Inflammatory macrophage treated with lipopolysaccharide for 4 hours (primary cell): ENCODE measurements around the gene USP47.

Experiments used
- DNase-seq: peaks from one replicate; pipeline ENCODE4 v3.0.0-alpha.2; 2020

USP47 gene

DNA sequence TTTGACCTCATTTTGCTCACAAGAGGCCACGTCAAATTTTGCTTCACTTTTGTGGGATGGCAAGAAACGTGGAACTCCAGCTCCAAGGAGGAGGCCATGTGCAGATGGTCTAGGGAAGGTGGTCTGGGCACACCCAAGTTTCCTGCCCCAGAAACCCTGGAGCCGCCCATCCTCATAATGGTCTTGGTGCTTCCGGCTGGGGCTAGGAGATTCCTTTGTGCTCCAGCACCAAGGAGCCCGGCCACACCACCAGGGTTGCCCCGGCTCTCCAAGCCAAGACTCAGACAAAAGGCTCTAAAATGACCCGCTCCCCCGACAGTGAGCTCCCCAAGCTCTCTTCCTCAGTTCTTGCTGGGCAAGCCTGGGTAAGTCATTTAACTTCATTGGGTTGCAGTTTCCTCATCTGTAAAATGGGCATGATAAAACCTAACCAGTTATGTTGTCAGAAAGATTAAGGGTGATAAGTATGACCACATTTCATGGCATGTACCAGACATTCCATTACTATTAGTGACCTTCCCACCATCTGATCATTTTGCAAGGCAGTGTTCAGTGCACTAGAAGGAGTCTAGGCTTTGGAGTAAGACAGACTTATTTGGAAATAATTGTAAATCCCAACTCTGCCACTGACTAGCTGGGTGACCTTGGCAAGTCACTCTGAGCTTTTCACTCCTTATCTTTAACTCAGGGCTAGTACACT lies 143.4 kb downstream of the USP47 start:
- no peak for DNase-seq

DNA sequence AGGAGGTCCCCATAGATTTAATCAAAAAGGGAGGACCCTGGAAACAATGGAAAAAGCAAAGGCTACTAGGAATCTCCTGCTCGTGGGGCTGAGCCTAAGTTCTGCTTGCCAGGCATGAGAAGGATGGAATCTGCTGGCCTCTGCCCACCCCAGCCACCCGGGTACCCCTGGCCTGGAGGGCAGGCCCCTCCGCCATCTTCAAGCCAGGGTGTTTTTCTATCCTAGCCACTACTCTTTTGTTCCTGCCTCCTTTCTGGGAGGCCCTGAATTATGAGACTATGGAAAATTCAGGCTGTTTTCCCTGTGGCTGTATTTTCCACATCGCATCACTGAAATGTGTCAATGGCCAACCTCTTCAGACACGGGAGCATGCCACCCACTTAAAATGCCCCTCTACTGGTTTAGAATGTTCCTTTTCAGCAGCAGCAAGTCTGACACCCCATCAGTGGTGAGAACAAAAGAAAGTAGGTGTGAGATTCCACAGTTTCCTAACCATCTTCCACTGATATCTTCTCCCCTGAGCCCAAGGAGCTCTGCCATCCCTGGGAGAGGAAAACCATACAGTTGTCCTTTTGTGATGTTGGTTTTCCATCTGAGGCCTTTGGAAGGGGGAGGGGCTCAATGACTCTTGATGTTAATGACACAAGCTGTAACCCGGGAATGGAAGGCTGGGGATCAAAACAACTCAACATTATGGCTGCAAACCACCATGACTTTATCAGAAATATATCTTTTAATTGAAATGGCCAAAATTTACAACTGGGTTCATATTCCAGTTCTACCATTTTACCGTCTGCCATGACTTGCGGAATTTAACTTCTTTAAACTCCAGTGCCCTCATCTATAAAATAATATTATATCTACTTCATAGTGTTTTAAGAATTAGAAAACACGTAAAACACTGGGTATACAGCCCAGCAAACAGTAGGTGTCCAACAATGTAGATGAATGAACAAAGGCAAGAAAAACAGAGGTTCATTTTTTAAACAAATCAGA lies 144.5 kb downstream of the USP47 start:
- no peak for DNase-seq

DNA sequence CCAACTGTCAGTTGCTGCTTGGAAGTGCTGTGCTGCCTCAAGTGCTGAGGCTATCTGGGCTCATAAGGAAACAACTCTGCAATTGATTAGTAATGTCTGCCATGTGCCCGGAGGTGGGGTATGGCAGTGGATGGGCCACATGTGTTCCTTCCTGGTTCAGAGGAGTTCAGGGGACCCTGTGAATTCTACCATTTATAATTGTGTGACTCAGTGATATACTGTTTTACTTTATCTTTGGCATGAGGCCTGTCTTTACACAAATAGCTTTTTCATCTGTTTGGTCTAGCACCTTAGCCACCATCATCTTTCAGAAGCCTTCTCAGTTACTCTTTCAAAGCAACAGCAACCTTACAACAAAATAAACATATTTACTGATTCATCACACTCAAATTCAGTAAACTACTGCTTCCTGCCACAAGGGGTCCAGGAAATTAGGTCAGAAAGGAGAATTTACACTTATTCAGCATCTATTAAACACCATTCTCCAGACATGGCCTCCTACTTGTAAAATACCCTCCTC lies 145.8 kb downstream of the USP47 start:
- DNase-seq, result no peak

DNA sequence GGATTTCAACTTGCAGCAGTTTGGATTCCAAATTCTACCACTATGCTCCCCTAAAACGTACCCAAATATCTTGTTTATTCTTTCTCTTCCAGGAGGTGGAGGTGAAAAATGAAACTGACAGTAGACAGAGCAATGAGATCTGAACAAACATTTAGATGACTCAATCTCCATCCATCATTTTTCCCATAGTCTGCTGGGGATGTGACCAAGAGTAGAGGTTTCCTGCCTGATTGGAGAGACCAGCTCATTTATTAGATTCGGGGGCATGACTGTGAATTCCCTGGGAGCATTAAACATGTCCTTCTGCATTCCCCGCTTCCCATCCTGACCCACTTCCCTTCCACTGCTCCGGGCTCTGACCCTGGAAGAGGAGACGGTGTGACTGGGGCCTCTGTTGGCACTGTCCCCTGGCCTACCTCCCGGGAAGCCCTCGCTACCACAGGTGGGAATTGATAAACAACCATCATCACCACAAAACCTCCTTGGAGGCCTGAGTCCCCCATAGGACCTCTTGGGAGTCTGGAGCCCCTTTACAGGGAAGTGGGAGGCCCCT lies 146.4 kb downstream of the USP47 start:
- DNase-seq, result no peak

DNA sequence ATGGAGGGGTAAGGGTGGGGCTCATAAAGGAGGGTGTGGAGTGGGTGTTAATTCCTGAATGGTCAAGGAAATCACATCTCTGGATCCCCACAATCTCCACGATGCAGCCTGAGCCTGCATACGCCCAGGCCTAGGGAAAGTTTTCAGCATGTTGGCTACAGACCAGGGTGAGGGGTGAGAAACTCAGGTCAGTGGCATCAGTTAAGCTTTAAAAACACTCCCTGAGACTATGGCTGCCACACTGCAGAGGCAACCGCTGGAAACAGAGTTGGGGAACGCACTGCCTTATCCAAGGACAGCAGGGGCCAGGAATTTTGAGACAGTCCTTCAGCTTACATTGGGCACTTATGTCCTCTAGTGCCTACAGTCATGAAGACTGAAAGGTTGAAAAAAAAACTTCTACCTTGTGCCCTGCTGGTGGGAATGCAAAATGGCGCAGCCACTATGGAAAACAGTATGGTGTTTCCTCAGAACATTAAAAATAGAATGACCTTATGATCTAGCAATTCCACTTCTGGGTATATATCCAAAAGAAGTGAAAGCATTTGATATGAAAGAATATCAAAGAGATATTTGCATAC lies 147.0 kb downstream of the USP47 start:
- no peak for DNase-seq

DNA sequence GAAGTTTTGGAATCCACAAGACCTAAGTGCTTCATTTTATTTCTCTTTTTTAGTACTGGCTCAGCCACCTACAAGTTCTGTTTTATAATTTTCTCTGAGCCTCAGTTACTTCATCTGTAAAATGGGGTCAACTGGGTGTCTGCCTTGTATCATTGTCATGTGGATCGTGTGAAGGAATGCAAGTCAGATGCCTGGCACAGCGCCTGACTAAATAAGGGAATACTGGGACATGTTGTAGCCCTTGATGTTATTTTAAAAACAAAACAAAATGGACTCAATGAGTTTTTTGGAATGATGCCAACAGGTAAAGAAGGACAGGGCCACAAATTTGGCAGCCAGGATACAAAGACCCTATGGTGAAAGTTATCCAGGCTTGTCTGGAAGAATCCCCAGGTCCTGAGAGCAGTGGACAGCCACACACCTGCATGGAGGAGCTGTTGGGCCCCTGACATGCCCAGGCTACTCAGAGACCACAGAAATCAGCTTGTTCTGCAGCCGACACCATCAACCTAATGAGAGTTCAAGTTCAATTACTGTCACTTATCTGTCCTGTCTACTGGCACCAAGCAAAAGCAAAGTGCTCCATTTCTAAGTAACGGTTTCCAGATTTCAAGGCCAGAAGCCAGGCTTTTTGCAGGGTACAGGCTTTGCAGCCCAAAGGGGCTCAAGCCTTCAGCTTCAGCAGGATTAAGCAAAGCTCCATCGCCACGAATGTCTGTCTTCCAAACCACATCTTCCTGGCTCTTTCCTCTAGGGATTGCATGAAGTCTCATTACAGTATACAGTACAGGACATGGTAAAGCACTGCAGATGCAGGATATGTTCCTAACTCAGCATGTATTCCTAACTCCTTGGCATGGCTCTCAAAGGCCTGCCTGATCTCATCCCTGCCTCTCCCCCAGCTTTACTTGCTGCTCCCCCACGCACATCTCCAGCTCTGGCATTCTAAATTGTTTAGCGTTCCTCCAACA lies 148.3 kb downstream of the USP47 start:
- DNase-seq, result no peak

DNA sequence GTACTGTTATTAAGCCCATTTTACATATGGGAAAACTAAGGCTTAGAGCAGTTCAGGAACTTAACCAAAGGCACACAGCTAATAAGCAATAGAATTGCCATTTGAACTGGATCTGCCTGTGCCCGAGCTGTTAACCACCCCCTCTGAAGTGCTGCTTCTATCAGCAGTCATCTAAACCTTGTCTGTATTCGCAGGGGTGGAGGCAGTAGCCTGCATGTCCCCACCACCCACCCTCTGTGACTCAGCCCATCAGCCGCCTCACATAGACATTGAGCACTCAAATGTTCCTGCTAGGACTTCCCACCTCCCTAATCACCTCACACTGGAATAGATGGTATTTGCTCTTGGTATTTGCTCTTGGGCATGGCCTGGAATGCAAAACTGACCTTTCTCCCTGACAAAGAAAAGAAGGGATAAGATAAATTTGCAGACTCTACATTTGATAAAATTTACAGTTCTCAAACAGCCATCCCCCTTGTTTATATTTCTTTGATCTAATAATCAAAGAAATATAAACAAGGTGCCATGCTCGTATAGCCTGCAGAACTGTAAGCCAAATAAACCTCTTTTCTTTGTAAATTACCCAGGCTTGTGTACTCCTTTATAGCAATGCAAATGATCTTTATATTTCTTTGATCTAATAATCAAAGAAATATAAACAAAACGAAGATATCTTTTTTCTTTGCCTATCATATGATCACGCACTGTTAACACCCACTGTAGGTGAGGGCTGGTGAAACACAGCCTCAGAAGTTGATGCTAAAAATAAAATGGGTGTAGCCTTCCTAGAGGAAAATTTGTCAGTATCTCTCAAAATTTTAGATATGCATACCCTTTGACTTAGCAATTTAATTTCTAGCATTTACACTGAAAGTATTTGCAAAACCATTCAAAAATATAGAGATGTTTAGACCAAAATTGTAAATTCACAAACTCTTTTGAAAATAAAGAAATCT lies 150.8 kb downstream of the USP47 start:
- no peak for DNase-seq

DNA sequence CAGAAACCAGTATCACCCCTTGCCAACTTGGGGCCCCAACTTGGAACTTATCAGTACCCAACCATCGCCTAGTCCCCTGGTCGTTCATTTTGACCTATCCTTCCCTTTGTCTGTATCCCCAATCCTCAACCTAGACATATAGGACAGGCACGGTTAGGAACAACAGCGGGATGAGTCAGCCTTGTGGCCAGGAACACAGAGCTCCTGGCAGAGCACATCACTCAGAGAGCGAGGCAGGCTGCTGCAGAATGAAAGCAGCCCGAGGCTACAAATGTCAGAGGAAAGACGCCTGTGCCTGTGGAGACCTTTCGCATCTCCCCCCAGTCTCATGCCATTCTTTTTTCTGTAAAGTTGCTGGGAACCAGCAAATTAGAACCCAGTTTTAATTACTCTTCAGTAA lies 152.1 kb downstream of the USP47 start:
- DNase-seq, result no peak

DNA sequence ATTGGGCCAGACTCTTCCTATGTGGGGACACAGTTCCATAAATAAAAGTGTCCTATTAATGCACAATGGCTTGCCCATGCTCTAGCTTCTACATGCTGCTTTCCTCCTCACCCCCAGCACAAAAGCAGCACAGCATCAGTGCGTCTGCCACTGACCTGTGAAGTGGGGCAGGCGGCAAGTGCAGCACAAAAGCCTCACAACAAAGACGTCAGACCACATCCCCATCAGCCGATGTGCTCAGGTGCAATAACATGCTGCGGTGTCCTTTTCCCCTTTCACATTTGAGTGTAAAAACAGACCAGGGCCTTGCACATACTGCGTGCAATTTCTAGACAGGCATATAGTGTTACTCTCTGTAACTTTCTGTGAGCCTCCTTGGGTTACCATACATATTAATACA lies 153.8 kb downstream of the USP47 start:
- DNase-seq, result no peak

DNA sequence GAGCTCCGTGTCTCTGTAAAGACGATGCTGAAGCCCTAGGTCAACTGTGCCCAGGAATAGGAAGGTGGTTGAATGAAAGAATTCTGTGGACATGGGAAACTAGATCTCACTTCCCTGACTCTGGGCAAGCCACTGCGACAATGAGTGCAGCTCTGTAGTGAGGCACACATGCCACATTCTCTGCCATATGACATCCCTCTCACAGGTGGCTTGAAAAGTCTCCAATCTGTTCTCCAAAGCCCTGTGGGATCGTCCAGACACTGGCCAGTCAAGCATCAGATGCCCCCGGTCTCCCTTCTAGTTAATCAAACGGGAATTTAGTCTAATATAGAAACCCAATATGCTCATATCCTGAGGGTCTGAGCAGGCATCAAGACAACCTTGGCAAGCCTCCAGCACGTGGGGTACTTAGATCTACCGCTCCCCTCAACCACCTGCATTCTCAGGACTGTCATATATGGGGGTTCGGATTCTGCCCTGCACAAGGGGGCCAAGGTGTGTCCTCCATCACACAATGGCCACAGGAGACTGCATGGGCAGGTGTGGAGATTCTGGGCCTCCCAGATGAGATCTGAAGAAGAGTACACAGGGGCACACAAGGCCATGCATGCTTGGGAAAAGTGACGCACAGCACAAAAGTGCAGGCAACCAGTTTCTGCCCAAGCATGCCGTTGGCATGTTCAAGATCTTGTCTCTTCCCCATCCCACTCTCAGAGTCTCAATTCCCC lies 154.7 kb downstream of the USP47 start:
- DNase-seq, result no peak

DNA sequence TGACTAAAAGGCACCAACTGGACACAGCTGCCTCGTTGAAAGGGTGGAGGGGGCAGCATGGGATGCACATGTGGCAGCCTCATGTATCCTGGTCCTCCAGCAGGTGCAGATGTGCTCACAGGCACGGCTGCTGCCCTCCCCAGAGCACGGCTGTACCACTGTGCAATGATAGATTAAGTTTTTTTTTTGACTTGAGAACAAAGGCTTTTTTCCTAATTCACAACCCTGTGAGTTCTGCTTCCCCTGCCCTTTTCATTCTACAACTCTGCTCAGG lies 155.2 kb downstream of the USP47 start:
- DNase-seq, result no peak

DNA sequence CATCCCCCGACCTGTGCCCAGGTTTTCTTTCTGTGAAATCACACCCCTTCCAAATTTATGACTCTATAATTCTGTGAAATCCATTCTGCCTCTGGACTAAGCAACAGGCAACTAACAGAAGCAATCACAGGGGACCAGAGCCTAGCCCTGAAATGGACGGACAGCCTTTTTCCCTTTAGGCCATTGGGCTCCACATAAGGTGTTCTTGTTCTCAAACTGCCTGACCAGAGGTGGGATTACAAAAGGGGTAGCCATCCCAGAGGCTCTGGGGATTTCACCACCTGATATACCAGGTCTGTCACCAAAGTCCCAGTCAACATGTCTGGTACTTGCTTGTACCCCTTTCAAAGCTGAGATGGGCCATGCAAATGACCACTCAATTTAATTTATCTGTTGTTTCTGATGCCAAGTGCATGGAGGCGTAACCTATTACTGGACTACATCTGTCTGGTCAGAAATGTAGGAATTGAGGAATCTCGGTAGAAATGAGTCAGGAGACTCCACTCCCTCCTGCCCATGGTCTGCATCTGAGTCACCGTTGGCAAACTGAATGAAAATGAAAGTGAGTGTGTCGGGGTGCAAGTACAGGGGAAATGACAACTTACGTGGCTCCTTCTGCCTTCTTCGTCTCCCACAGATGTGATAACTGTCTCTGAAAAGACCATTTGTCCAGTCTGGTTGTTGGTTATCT lies 156.5 kb downstream of the USP47 start:
- DNase-seq, result peak; percentile 69

DNA sequence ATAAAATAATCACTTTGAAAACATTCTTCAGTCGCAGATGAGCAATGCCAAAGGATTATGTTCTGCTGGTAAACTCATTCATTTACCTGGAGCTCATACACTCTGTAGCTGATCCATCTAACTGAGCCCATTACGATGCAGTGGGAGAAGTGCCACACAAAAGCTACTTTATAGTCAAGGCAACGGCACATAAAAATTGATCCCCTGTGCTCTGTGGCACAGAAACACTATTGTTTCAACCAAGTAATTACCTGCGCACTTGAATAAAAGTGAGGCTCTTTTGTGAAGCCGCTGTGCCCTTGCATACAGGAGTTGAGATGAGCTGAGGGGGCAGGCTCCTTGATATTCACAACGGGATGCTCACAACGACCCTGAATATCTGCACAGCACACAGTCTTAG lies 159.4 kb downstream of the USP47 start:
- no peak for DNase-seq

DNA sequence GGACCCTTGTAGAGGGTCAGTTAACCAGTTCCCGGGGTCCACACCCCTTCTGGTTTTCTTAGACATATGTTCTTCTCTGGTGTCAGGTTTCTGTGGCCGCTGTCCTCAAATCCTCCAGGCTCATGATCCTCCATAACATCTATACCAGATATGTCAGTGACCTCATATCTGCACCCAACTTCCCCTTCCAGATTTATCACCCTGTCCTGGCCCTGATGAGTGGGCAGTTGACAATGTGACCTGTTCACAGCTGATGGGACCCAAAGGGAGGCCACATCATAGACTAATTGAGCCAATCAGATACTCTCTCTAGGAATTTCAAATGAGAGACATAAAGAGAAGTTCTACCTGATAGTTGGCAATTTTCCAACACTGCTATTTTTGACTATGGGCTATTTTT lies 161.6 kb downstream of the USP47 start:
- peak; percentile 55 for DNase-seq

DNA sequence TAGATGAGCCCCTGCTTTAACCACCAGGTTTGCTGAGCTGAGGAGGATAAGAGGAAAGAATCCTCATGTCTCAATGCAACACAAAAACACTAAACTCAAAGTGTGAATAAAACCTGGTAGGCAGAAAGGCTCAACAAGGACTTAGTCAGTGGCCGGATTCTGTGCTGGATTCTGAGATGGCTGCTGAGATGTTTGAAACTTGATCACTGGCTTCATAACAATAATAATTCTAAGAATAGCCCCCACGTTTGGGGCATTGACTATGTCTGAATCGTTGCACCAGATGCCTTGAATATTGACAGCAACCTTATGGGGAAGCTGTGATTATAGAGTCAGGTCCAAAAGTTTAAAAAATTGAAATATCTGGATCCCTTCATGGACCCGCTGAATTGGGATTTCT lies 162.0 kb downstream of the USP47 start:
- DNase-seq, result no peak

DNA sequence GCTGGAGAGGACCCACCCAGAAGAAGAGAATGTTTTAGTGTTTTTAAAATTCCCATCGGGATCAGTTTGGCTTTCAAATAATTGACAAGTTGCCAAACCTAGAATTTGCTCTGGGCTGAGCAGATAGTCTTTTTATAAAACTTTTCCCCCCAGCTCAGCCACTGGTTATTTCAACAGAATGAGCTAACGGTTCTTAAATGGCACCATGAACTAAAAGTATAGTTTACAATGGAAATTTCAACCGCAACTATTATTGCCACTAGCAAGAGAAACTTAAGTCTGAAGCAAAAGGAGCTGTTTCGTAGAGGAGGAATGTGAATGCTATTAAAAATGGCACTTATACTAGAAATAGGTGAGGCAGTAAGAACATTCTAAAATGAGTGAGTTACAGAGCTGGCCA lies 163.3 kb downstream of the USP47 start:
- no peak for DNase-seq

DNA sequence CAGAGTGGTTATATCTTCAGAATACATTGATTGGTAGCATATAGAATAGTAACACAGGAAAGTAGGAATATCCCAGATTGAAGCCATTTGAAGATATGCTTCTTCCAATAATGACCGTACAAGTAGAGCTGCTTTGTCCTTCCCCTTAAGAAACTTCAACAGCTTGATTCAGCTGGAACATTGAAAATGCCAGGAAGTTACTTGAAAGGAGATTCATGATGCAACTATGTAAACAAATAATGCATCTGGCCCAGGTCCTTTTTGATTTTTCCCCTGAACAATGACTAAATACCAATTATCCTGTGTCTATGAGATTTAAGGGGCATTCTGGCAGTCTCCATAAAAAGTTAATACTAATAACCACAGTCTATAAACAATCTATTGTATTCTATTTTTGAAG lies 163.7 kb downstream of the USP47 start:
- no peak for DNase-seq

DNA sequence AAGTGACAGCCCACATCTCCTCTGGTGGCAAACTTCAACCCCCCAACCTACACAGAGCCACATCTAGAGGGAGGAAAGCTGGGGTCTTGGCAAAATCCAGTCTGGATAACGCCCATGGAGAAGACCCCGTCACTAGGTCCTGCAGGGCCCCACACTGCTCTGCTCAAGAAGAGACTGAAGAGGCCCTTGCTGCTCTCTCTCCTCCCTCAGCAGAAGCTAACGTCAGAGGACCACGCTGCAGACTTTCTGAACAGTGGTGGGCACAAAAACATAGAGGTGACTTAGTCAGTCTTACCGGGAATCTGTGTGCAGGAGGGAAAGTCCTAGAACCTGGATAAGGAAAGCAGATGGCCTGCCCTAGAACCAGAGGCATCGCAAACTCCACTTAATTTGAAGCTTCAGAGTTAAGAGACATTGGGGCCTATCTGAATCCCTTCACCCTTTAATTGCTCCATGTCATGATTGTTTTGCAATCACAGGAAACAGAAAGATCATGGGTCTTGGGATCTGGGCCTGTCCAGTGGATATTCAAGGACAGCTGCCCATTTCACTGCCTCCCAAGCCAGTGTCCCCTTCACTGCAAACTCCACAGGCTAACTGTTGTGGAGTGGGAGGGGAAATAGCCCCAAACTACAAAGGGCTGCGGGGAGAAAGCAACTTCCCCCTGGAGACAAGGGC lies 164.9 kb downstream of the USP47 start:
- DNase-seq, result no peak

DNA sequence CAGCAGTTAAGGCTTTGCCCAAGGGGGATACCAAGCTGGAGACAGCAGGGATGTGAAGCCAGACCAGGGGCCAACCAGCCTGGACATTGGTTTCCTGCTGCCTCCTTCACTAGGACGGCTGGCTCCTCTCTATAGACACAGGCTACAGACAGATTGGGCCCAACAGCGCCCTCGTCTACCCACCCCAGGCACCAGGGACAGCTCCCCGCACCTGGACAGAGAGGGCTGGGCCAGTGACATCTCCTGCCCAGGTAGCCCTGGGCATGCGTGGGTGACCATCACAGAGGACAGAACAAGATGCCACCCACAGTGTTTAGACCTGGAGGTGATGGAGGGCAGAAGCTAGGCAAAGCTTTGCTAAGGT lies 165.4 kb downstream of the USP47 start:
- DNase-seq, result no peak
